ENCODE data around the gene ZNF438. TPM values are rescaled to one million over a fixed set of nuclear protein-coding genes. Genes with fewer than 3 reads are reported as not detected.
"Not testable (repeated sequence)": the region's sequence is repeated elsewhere in the genome, so short reads cannot be mapped to it uniquely, and the experiment has no call there.

Gene ZNF438
- total RNA-seq, 1 experiment from 2014 or later: 8.4 TPM

GRCh38 chr10:30915146-30915545 lies 116.5 kb downstream of the ZNF438 start:
- BruUV-seq (replicated peaks): no TSS peak
- intact Hi-C loops (cut with micrococcal nuclease): loop anchor here (10.0 kb wide), 1 partner anchor 70 kb away; no protein-coding TSS in a partner anchor
- CTCF ChIA-PET: interaction anchor here (0.5 kb wide), 1 partner anchor 413 kb away, joined by 3 read pairs; no protein-coding TSS in a partner anchor
- no peak overlapping the region for H3K4me3 Mint-ChIP-seq (ENCODE audit: unreplicated experiment)
- H3K27me3 Mint-ChIP-seq (ENCODE audit: insufficient read depth, unreplicated experiment): no peaks in the 10 kb centered on the region
- TF ChIP-seq, protein P1, sequence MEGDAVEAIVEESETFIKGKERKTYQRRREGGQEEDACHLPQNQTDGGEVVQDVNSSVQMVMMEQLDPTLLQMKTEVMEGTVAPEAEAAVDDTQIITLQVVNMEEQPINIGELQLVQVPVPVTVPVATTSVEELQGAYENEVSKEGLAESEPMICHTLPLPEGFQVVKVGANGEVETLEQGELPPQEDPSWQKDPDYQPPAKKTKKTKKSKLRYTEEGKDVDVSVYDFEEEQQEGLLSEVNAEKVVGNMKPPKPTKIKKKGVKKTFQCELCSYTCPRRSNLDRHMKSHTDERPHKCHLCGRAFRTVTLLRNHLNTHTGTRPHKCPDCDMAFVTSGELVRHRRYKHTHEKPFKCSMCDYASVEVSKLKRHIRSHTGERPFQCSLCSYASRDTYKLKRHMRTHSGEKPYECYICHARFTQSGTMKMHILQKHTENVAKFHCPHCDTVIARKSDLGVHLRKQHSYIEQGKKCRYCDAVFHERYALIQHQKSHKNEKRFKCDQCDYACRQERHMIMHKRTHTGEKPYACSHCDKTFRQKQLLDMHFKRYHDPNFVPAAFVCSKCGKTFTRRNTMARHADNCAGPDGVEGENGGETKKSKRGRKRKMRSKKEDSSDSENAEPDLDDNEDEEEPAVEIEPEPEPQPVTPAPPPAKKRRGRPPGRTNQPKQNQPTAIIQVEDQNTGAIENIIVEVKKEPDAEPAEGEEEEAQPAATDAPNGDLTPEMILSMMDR (IDR thresholded peaks at IDR 0.05; ENCODE audit: unreplicated experiment): no peak
- POLR2A ChIA-PET: interaction anchor here (0.6 to 1.2 kb wide), 4 partner anchors 15 to 296 kb away, joined by 3 read pairs; no protein-coding TSS in a partner anchor
- no peak overlapping the region for H3K27ac Mint-ChIP-seq (ENCODE audit: low read depth, unreplicated experiment)
- peaks cover 8% of the 10 kb centered on the region for H3K4me1 Mint-ChIP-seq (ENCODE audit: insufficient read depth, unreplicated experiment)
- H3K9me3 Mint-ChIP-seq (ENCODE audit: unreplicated experiment): peaks cover 6% of the 10 kb centered on the region
- H3K36me3 Mint-ChIP-seq (ENCODE audit: insufficient read depth, unreplicated experiment): peaks cover 4% of the 10 kb centered on the region
- DNase-seq (ENCODE audit: unreplicated experiment): peak; percentile 42

GRCh38 chr10:30911303-30911863 lies 120.3 kb downstream of the ZNF438 start:
- DNase-seq (ENCODE audit: unreplicated experiment): no peak
- TF ChIP-seq, protein P1 (IDR thresholded peaks at IDR 0.05; ENCODE audit: unreplicated experiment): no peak
- BruUV-seq (replicated peaks): no TSS peak
- H3K4me3 Mint-ChIP-seq (ENCODE audit: unreplicated experiment): no peak overlapping the region
- POLR2A ChIA-PET: no interaction called here
- intact Hi-C loops (cut with micrococcal nuclease): loop anchor here (10.0 kb wide), 1 partner anchor 73 kb away; no protein-coding TSS in a partner anchor
- peaks cover 25% of the 10 kb centered on the region for H3K36me3 Mint-ChIP-seq (ENCODE audit: insufficient read depth, unreplicated experiment)
- no peak overlapping the region for H3K27ac Mint-ChIP-seq (ENCODE audit: low read depth, unreplicated experiment)
- H3K27me3 Mint-ChIP-seq (ENCODE audit: insufficient read depth, unreplicated experiment): no peaks in the 10 kb centered on the region
- no peaks in the 10 kb centered on the region for H3K9me3 Mint-ChIP-seq (ENCODE audit: unreplicated experiment)
- CTCF ChIA-PET: no interaction called here
- no peaks in the 10 kb centered on the region for H3K4me1 Mint-ChIP-seq (ENCODE audit: insufficient read depth, unreplicated experiment)

GRCh38 chr10:30903397-30904138 lies 128.1 kb downstream of the ZNF438 start:
- intact Hi-C loops (cut with micrococcal nuclease): no loop called here
- ChIA-PET CTCF (no interaction called here), POLR2A (no interaction called here)
- TF ChIP-seq, protein P1 (IDR thresholded peaks at IDR 0.05; ENCODE audit: unreplicated experiment): no peak
- no peaks in the 10 kb centered on the region for H3K4me1 Mint-ChIP-seq (ENCODE audit: insufficient read depth, unreplicated experiment)
- H3K36me3 Mint-ChIP-seq (ENCODE audit: insufficient read depth, unreplicated experiment): peaks cover 27% of the 10 kb centered on the region
- no peak overlapping the region for H3K4me3 Mint-ChIP-seq (ENCODE audit: unreplicated experiment)
- DNase-seq (ENCODE audit: unreplicated experiment): no peak
- H3K9me3 Mint-ChIP-seq (ENCODE audit: unreplicated experiment): peaks cover 8% of the 10 kb centered on the region
- no peaks in the 10 kb centered on the region for H3K27me3 Mint-ChIP-seq (ENCODE audit: insufficient read depth, unreplicated experiment)
- no peak overlapping the region for H3K27ac Mint-ChIP-seq (ENCODE audit: low read depth, unreplicated experiment)
- no TSS peak for BruUV-seq (replicated peaks)

DNA sequence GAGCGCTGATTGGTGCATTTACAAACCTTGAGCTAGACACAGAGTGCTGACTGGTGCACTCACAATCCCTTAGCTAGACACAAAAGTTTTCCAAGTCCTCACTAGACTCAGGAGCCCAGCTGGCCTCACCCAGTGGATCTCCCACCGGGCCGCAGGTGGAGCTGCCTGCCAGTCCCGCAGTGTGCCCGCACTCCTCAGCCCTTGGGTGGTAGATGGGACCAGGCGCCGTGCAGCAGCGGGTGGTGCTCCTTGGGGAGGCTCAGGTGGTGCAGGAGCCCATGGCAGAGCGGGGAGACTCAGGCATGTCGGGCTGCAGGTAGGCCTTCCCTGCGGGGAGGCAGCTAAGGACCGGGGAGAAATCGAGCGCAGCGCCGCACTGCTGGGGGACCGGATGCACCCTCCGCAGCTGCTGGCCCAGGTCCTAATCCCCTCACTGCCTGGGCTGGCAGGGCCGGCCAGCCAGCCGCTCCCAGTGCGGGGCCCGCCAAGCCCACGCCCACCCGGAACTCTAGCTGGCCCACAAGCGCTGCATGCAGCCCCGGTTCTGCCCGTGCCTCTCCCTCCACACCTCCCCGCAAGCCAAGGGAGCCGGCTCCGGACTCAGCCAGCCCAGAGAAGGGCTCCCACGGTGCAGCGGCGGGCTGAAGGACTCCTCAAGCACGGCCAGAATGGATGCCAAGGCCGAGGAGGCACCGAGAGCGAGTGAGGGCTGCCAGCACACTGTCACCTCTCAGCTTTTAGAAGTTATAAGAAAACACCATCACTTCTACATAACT lies 128.9 kb downstream of the ZNF438 start:
- intact Hi-C loops (cut with micrococcal nuclease): no loop called here

GRCh38 chr10:30901487-30901886 lies 130.2 kb downstream of the ZNF438 start:
- H3K27me3 Mint-ChIP-seq (ENCODE audit: insufficient read depth, unreplicated experiment); H3K4me3 Mint-ChIP-seq (ENCODE audit: unreplicated experiment); intact Hi-C loops (cut with micrococcal nuclease); H3K4me1 Mint-ChIP-seq (ENCODE audit: insufficient read depth, unreplicated experiment); BruUV-seq (replicated peaks); H3K36me3 Mint-ChIP-seq (ENCODE audit: insufficient read depth, unreplicated experiment); H3K9me3 Mint-ChIP-seq (ENCODE audit: unreplicated experiment); H3K27ac Mint-ChIP-seq (ENCODE audit: low read depth, unreplicated experiment); DNase-seq (ENCODE audit: unreplicated experiment); POLR2A ChIA-PET: not testable (repeated sequence)
- CTCF ChIA-PET: interaction anchor here (0.5 kb wide), 1 partner anchor 302 kb away, joined by 4 read pairs; no protein-coding TSS in a partner anchor

More for the DNA sequence above, 128.9 kb downstream of the ZNF438 start:
- DNase-seq (ENCODE audit: unreplicated experiment): no peak
- CTCF ChIA-PET: no interaction called here
- POLR2A ChIA-PET: no interaction called here
- H3K36me3 Mint-ChIP-seq (ENCODE audit: insufficient read depth, unreplicated experiment): peaks cover 21% of the 10 kb centered on the region
- no peak overlapping the region for H3K27ac Mint-ChIP-seq (ENCODE audit: low read depth, unreplicated experiment)
- no peak overlapping the region for H3K4me3 Mint-ChIP-seq (ENCODE audit: unreplicated experiment)
- BruUV-seq (replicated peaks): no TSS peak
- H3K9me3 Mint-ChIP-seq (ENCODE audit: unreplicated experiment): peaks cover 8% of the 10 kb centered on the region
- no peaks in the 10 kb centered on the region for H3K4me1 Mint-ChIP-seq (ENCODE audit: insufficient read depth, unreplicated experiment)
- TF ChIP-seq, protein P1 (IDR thresholded peaks at IDR 0.05; ENCODE audit: unreplicated experiment): no peak
- H3K27me3 Mint-ChIP-seq (ENCODE audit: insufficient read depth, unreplicated experiment): no peaks in the 10 kb centered on the region
